K562 (cell line): ENCODE data around the gene NRXN2. TPM values are rescaled to one million over a fixed set of nuclear protein-coding genes. Genes with fewer than 3 reads are reported as not detected.
A peak's percentile ranks its signal among the peaks of the same experiment; 100 is the strongest.

Source experiments
- FOXK1 ChIP-seq: sonication (generic); formaldehyde crosslinking; IDR thresholded peaks from 2 replicates; pipeline ENCODE4 v1.8.0; 2022; ENCODE audit warnings: missing genetic modification reagents, mild to moderate bottlenecking, borderline replicate concordance
- HDAC6 ChIP-seq: IDR thresholded peaks from 2 replicates; pipeline ENCODE4 v1.6.1; 2012; ENCODE audit warnings: low read depth, mild to moderate bottlenecking, control low read depth, inconsistent platforms, low read length, moderate library complexity
- L3MBTL2 ChIP-seq: fragments of 450-650 bp; IDR thresholded peaks from 2 replicates; pipeline ENCODE4 v1.6.1; 2016; ENCODE audit warnings: mild to moderate bottlenecking, moderate library complexity
- LCOR ChIP-seq: sonication (generic); formaldehyde crosslinking; IDR thresholded peaks from 2 replicates; pipeline ENCODE4 v1.8.0; 2022; ENCODE audit warnings: mild to moderate bottlenecking, missing genetic modification reagents
- NBN ChIP-seq: fragments of 450-650 bp; IDR thresholded peaks from 2 replicates; pipeline ENCODE4 v1.6.1; 2016; ENCODE audit warnings: low read depth, mild to moderate bottlenecking
- NCOR1 ChIP-seq: fragments of 450-650 bp; IDR thresholded peaks from 2 replicates; pipeline ENCODE4 v1.6.1; 2016; ENCODE audit warnings: mild to moderate bottlenecking, moderate library complexity
- NFIX ChIP-seq: fragments of 250-450 bp; sonication (Bioruptor Pico); IDR thresholded peaks from 2 replicates; pipeline ENCODE4 v1.4.0; 2020; ENCODE audit warnings: low read depth, mild to moderate bottlenecking, moderate library complexity
- NONO ChIP-seq, 2 experiments: fragments of 200-400 bp in 1 of 2; fragments of 450-650 bp in 1 of 2; formaldehyde crosslinking in 1 of 2; IDR thresholded peaks; 2 replicates each; pipeline ENCODE4 v1.6.1; 2017; ENCODE audit warnings: low read depth in 2 of 2, mild to moderate bottlenecking in 2 of 2, moderate library complexity in 2 of 2, low read length in 1 of 2
- PURB ChIP-seq: sonication (generic); formaldehyde crosslinking; IDR thresholded peaks from 2 replicates; pipeline ENCODE4 v1.9.0; 2021; ENCODE audit warnings: low read depth, mild to moderate bottlenecking, missing genetic modification reagents
- SNIP1 ChIP-seq: fragments of 450-650 bp; IDR thresholded peaks from 2 replicates; pipeline ENCODE4 v1.7.1; 2017; ENCODE audit warnings: low read depth, mild to moderate bottlenecking
- ZNF3 ChIP-seq: fragments of 250-450 bp; sonication (Bioruptor Pico); IDR thresholded peaks from 2 replicates; pipeline ENCODE4 v1.5.0; 2021; ENCODE audit warnings: mild to moderate bottlenecking, moderate library complexity
- ZNF444 ChIP-seq: fragments of 250-450 bp; sonication (Bioruptor Pico); IDR thresholded peaks from 2 replicates; pipeline ENCODE4 v1.4.0; 2020; ENCODE audit warnings: mild to moderate bottlenecking, moderate library complexity
- ZNF668 ChIP-seq: fragments of 250-450 bp; sonication (Bioruptor Pico); IDR thresholded peaks from 2 replicates; pipeline ENCODE4 v1.8.0; 2022; ENCODE audit warnings: mild to moderate bottlenecking, inconsistent platforms
- polyA plus RNA-seq, 8 experiments: library from polyadenylated mRNA; depleted of rRNA in 4 of 8; stranded (reverse) in 5 of 8; unstranded in 3 of 8; fragments of >200 nt; fragmentation: Nextera tagmentation in 2 of 8; fragmentation: Illumina TruSeq in 1 of 8; extraction: Ambion mirVana in 2 of 8; extraction: Trizol in 1 of 8; gene quantifications; 2 replicates each; pipeline versions ENCODE4 v1.2.1 to v1.2.3, GENCODE V29; 2011 to 2014; ENCODE audit warnings: inconsistent platforms in 1 of 8, missing spikeins in 1 of 8
- total RNA-seq, 7 experiments: library from RNA; depleted of rRNA in 6 of 7; stranded (reverse); fragments of >200 nt in 6 of 7; fragmentation: Illumina TruSeq in 2 of 7; extraction: Trizol in 2 of 7; gene quantifications; 2 replicates each; pipeline versions ENCODE4 v1.2.1 to v1.2.3, GENCODE V29; 2011 to 2021; ENCODE audit warnings: low replicate concordance in 1 of 7
- TF ChIP-seq, protein P1 (sequence below), 2 experiments: fragments of 450-650 bp; conservative IDR thresholded peaks; 2 replicates each; pipeline ENCODE4 v1.6.1; 2017; ENCODE audit warnings: mild to moderate bottlenecking in 2 of 2, moderate library complexity in 2 of 2
- TF ChIP-seq, protein P2 (sequence below): sonication (generic); formaldehyde crosslinking; IDR thresholded peaks from 2 replicates; pipeline ENCODE4 v1.8.0; 2022; ENCODE audit warnings: mild to moderate bottlenecking, missing genetic modification reagents
- TF ChIP-seq, protein P3 (sequence below): fragments of 250-450 bp; sonication (Bioruptor Pico); IDR thresholded peaks from 2 replicates; pipeline ENCODE4 v1.8.0; 2022; ENCODE audit warnings: moderate library complexity, mild to moderate bottlenecking, inconsistent platforms
- TF ChIP-seq, protein P4 (sequence below), 2 experiments: IDR thresholded peaks; 2 replicates each; pipeline ENCODE4 v1.6.1; 2012; ENCODE audit warnings: improper control_type of control experiment in 2 of 2, low read depth in 2 of 2, low read length in 2 of 2, borderline replicate concordance in 1 of 2
- TF ChIP-seq, protein P5 (sequence below): sonication (generic); formaldehyde crosslinking; IDR thresholded peaks from 2 replicates; pipeline ENCODE4 v1.8.0; 2022; ENCODE audit warnings: mild to moderate bottlenecking, missing genetic modification reagents, borderline replicate concordance

The NRXN2 gene
- total and polyA plus RNA-seq, 9 of the 15 experiments (the other 6 are each of a cell fraction or from before 2014, with no cell fraction given) = 0.07 to 0.47 (median 0.15) TPM; not detected in 4

DNA sequence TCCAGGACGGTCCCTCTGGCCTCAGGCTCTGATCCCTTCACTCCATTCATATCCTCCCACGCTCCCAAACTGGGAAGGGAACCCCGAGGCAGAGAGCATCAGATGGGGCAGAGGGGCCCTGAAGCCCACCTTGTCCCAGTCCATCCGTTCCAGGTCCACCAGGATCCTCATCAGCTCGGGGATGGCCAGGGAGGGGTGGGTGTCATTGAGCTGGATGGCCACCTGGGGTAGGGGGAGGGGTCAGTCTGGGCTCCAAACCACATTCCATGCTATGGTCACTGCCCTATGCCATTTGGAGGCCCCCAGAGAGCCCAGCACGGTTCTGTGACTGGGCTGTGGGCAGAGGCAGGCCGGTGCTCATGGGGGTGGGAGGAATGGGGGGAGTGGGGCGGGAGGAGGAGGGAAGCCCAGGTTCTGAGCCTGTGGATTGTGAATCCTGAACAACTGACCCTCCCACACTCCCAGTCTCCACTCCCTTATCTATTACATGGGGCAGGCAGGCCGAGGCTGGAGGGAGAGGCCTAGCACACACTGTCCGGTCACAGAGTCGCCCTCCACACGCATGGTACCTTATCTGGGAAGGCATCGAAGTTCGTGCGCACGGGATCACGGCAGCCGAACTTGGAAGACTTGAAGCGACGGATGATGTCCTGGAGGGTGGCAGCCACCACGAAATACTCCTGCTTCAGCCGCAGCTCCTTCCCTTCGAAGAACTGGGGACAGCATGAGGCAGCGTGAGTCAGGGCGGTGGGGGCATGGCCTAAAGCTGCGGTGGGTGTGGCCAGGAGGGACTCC, 31.3 kb upstream of the NRXN2 start (continued):
- TF ChIP-seq, protein P1, sequence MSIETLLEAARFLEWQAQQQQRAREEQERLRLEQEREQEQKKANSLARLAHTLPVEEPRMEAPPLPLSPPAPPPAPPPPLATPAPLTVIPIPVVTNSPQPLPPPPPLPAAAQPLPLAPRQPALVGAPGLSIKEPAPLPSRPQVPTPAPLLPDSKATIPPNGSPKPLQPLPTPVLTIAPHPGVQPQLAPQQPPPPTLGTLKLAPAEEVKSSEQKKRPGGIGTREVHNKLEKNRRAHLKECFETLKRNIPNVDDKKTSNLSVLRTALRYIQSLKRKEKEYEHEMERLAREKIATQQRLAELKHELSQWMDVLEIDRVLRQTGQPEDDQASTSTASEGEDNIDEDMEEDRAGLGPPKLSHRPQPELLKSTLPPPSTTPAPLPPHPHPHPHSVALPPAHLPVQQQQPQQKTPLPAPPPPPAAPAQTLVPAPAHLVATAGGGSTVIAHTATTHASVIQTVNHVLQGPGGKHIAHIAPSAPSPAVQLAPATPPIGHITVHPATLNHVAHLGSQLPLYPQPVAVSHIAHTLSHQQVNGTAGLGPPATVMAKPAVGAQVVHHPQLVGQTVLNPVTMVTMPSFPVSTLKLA (conservative IDR thresholded peaks at IDR 0.05) = no peak
- TF ChIP-seq SNIP1 = no peak
- TF ChIP-seq L3MBTL2 = peak; percentile 97
- no peak for TF ChIP-seq NBN
- no peak for TF ChIP-seq ZNF668
- no peak for TF ChIP-seq NONO (IDR thresholded peaks at IDR 0.05; ENCODE audit: low read depth in 2 of 2, low read length in 1 of 2)
- TF ChIP-seq, protein P2, sequence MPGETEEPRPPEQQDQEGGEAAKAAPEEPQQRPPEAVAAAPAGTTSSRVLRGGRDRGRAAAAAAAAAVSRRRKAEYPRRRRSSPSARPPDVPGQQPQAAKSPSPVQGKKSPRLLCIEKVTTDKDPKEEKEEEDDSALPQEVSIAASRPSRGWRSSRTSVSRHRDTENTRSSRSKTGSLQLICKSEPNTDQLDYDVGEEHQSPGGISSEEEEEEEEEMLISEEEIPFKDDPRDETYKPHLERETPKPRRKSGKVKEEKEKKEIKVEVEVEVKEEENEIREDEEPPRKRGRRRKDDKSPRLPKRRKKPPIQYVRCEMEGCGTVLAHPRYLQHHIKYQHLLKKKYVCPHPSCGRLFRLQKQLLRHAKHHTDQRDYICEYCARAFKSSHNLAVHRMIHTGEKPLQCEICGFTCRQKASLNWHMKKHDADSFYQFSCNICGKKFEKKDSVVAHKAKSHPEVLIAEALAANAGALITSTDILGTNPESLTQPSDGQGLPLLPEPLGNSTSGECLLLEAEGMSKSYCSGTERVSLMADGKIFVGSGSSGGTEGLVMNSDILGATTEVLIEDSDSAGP = peak; percentile 19; the same call in 1 of the 2 replicates
- no peak for TF ChIP-seq ZNF3 (CRISPR knock-in tag)
- TF ChIP-seq HDAC6 = no peak
- TF ChIP-seq NFIX (CRISPR knock-in tag) = no peak
- TF ChIP-seq, protein P3, sequence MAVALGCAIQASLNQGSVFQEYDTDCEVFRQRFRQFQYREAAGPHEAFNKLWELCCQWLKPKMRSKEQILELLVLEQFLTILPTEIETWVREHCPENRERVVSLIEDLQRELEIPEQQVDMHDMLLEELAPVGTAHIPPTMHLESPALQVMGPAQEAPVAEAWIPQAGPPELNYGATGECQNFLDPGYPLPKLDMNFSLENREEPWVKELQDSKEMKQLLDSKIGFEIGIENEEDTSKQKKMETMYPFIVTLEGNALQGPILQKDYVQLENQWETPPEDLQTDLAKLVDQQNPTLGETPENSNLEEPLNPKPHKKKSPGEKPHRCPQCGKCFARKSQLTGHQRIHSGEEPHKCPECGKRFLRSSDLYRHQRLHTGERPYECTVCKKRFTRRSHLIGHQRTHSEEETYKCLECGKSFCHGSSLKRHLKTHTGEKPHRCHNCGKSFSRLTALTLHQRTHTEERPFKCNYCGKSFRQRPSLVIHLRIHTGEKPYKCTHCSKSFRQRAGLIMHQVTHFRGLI (CRISPR knock-in tag) = no peak
- TF ChIP-seq, protein P4, sequence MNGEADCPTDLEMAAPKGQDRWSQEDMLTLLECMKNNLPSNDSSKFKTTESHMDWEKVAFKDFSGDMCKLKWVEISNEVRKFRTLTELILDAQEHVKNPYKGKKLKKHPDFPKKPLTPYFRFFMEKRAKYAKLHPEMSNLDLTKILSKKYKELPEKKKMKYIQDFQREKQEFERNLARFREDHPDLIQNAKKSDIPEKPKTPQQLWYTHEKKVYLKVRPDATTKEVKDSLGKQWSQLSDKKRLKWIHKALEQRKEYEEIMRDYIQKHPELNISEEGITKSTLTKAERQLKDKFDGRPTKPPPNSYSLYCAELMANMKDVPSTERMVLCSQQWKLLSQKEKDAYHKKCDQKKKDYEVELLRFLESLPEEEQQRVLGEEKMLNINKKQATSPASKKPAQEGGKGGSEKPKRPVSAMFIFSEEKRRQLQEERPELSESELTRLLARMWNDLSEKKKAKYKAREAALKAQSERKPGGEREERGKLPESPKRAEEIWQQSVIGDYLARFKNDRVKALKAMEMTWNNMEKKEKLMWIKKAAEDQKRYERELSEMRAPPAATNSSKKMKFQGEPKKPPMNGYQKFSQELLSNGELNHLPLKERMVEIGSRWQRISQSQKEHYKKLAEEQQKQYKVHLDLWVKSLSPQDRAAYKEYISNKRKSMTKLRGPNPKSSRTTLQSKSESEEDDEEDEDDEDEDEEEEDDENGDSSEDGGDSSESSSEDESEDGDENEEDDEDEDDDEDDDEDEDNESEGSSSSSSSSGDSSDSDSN (IDR thresholded peaks at IDR 0.05; ENCODE audit: borderline replicate concordance in 1 of 2, low read depth in 2 of 2, low read length in 2 of 2) = 0 out of 4 replicates have a peak, but pooled peaks have one; percentile 65 to 74
- no peak for TF ChIP-seq ZNF444 (CRISPR knock-in tag)
- TF ChIP-seq, protein P5, sequence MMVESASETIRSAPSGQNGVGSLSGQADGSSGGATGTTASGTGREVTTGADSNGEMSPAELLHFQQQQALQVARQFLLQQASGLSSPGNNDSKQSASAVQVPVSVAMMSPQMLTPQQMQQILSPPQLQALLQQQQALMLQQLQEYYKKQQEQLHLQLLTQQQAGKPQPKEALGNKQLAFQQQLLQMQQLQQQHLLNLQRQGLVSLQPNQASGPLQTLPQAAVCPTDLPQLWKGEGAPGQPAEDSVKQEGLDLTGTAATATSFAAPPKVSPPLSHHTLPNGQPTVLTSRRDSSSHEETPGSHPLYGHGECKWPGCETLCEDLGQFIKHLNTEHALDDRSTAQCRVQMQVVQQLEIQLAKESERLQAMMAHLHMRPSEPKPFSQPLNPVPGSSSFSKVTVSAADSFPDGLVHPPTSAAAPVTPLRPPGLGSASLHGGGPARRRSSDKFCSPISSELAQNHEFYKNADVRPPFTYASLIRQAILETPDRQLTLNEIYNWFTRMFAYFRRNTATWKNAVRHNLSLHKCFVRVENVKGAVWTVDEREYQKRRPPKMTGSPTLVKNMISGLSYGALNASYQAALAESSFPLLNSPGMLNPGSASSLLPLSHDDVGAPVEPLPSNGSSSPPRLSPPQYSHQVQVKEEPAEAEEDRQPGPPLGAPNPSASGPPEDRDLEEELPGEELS = no peak
- peak; percentile 62; the same call in 1 of the 2 replicates for TF ChIP-seq LCOR (CRISPR knock-in tag)
- no peak for TF ChIP-seq FOXK1 (CRISPR knock-in tag)
- TF ChIP-seq PURB (CRISPR knock-in tag) = no peak
- TF ChIP-seq NCOR1 = no peak
